Smooth muscle cell (in vitro differentiated cells): ENCODE data around the gene CCDC13. TPM values are rescaled to one million over a fixed set of nuclear protein-coding genes. Genes with fewer than 3 reads are reported as not detected.
A peak's percentile ranks its signal among the peaks of the same experiment; 100 is the strongest.

ENCODE experiments used
- DNase-seq: peaks from one replicate; lab custom pipeline; 2025; ENCODE audit not compliant: unreplicated experiment; lab: John Stamatoyannopoulos, UW
- H2AFZ ChIP-seq: fragments of 200-600 bp; sonication (generic); 2 replicates; pipeline ENCODE4 v1.6.0; 2016; ENCODE audit warnings: antibody characterized with exemption, low read depth, mild to moderate bottlenecking
- H3F3A ChIP-seq: fragments of 200-600 bp; sonication (generic); 2 replicates; pipeline ENCODE4 v1.6.0; 2017; ENCODE audit warnings: antibody characterized with exemption, low read depth
- H3K27ac ChIP-seq: fragments of 200-600 bp; sonication (generic); 2 replicates; pipeline ENCODE4 v1.5.1; 2016; ENCODE audit warnings: low read depth, mild to moderate bottlenecking
- H3K27me3 ChIP-seq: fragments of 200-600 bp; sonication (generic); 2 replicates; pipeline ENCODE4 v1.6.1; 2016; ENCODE audit warnings: low read depth, mild to moderate bottlenecking
- H3K36me3 ChIP-seq: fragments of 200-600 bp; sonication (generic); 2 replicates; pipeline ENCODE4 v1.5.1; 2016; ENCODE audit warnings: low read depth
- H3K4me1 ChIP-seq: fragments of 200-600 bp; sonication (generic); 2 replicates; pipeline ENCODE4 v1.5.1; 2016; ENCODE audit warnings: low read depth
- H3K4me2 ChIP-seq: fragments of 200-600 bp; sonication (generic); 2 replicates; pipeline ENCODE4 v1.6.0; 2016; ENCODE audit warnings: mild to moderate bottlenecking
- H3K4me3 ChIP-seq: fragments of 200-600 bp; sonication (generic); 2 replicates; pipeline ENCODE4 v1.5.1; 2016; ENCODE audit warnings: mild to moderate bottlenecking
- H3K79me2 ChIP-seq: fragments of 200-600 bp; sonication (generic); 2 replicates; pipeline ENCODE4 v1.6.0; 2016; ENCODE audit warnings: low read depth, mild to moderate bottlenecking
- H3K9ac ChIP-seq: fragments of 200-600 bp; sonication (generic); 2 replicates; pipeline ENCODE4 v1.6.0; 2016; ENCODE audit warnings: low read depth
- H3K9me3 ChIP-seq: fragments of 200-600 bp; sonication (generic); replicated peaks from 2 replicates; pipeline ENCODE4 v1.5.1; 2016; ENCODE audit warnings: low read depth
- H4K20me1 ChIP-seq: fragments of 200-600 bp; sonication (generic); 2 replicates; pipeline ENCODE4 v1.6.0; 2016; ENCODE audit warnings: low read depth
- CTCF ChIP-seq: fragments of 200-600 bp; sonication (generic); IDR thresholded peaks from 2 replicates; pipeline ENCODE4 v1.5.1; 2017; ENCODE audit warnings: borderline replicate concordance, mild to moderate bottlenecking, antibody characterized with exemption; ENCODE audit not compliant: insufficient read depth, poor library complexity, severe bottlenecking
- WGBS: methylation state at CpG from one replicate; pipeline ENCODE4 v1.1.7; 2016; ENCODE audit warnings: low lambda C conversion rate; 5-methylcytosine and 5-hydroxymethylcytosine counted together
- polyA plus RNA-seq: library from polyadenylated mRNA; unstranded; fragments of >200 nt; fragmentation: Nextera tagmentation; extraction: Ambion mirVana; gene quantifications from 2 replicates; pipeline ENCODE4 v1.2.1, GENCODE V29; 2016
- total RNA-seq: library from RNA; depleted of rRNA; stranded (reverse); fragments of >200 nt; gene quantifications from 2 replicates; pipeline ENCODE4 v1.2.3, GENCODE V29; 2014

The CCDC13 gene
- total and polyA plus RNA-seq, 2 experiments from 2014 or later = not detected

GRCh38 chr3:42749753-42750231 is 23.3 kb downstream of the CCDC13 start:
- Histone ChIP-seq H3K27ac (no peak overlapping the region), H3K4me1 (peaks cover 3% of the 10 kb centered on the region), H3K79me2 (no peaks in the 10 kb centered on the region), H3K9ac (no peak overlapping the region), H2AFZ (no peak overlapping the region), H3K9me3 (no peaks in the 10 kb centered on the region), H3K4me3 (no peak overlapping the region), H3K27me3 (no peaks in the 10 kb centered on the region), H3K4me2 (no peak overlapping the region), H3K36me3 (no peaks in the 10 kb centered on the region), H4K20me1 (no peaks in the 10 kb centered on the region), H3F3A (no peaks in the 10 kb centered on the region)
- TF ChIP-seq CTCF = peak; percentile 32
- DNase-seq = no peak
- WGBS = 45% methylated on average over 10 of the region's 10 CpGs

- Histone ChIP-seq H3K9me3 (no peaks in the 10 kb centered on the region), H3K27ac (no peak overlapping the region), H2AFZ (no peak overlapping the region), H3K27me3 (no peaks in the 10 kb centered on the region), H3K4me3 (no peak overlapping the region), H3K9ac (no peak overlapping the region), H3K79me2 (no peaks in the 10 kb centered on the region), H3K4me1 (peaks cover 3% of the 10 kb centered on the region), H3K36me3 (no peaks in the 10 kb centered on the region), H3F3A (no peaks in the 10 kb centered on the region), H3K4me2 (no peak overlapping the region), H4K20me1 (no peaks in the 10 kb centered on the region)
- no peak for TF ChIP-seq CTCF
- DNase-seq = no peak
- 82% methylated on average over 10 of the region's 10 CpGs for WGBS
These were observed 23.9 kb downstream of the CCDC13 start for GRCh38 chr3:42749025-42749752.

- no peaks in the 10 kb centered on the region for H3K36me3 ChIP-seq
- H3K4me2 ChIP-seq = no peak overlapping the region
- no peaks in the 10 kb centered on the region for H3K27me3 ChIP-seq
- TF ChIP-seq CTCF = no peak
- H3F3A ChIP-seq = no peaks in the 10 kb centered on the region
- no peak overlapping the region for H3K9ac ChIP-seq
- no peak for DNase-seq
- H3K9me3 ChIP-seq = no peaks in the 10 kb centered on the region
- no peak overlapping the region for H2AFZ ChIP-seq
- H4K20me1 ChIP-seq = no peaks in the 10 kb centered on the region
- no peak overlapping the region for H3K4me3 ChIP-seq
- H3K27ac ChIP-seq = no peak overlapping the region
- H3K79me2 ChIP-seq = no peaks in the 10 kb centered on the region
- H3K4me1 ChIP-seq = peaks cover 3% of the 10 kb centered on the region
- 92% methylated on average over 6 of the region's 6 CpGs for WGBS
These were observed 25.5 kb downstream of the CCDC13 start for GRCh38 chr3:42747581-42747980.
